DND-41 (cell line): ENCODE results near the gene MAN2A2.

Experiments used
- ATAC-seq: fragments of 200-7000 bp; cut with Tn5 transposase; 3 replicates; pipeline ENCODE4 v1.9.1; 2021; ENCODE audit warnings: low read depth; ENCODE audit not compliant: insufficient read depth
- DNase-seq: peaks from one replicate; pipeline ENCODE4 v3.0.0-alpha.2; 2020
- H2AFZ ChIP-seq: 2 replicates; pipeline ENCODE4 v1.6.0; 2012; ENCODE audit warnings: low read depth, low read length
- H3K27ac ChIP-seq: 2 replicates; pipeline ENCODE4 v1.5.1; 2012; ENCODE audit warnings: low read length, inconsistent platforms
- H3K27me3 ChIP-seq: fragments of 200-600 bp; sonication (generic); 2 replicates; pipeline ENCODE4 v1.6.0; 2012; ENCODE audit warnings: low read length, mild to moderate bottlenecking, inconsistent platforms; ENCODE audit not compliant: insufficient read depth, poor library complexity
- H3K36me3 ChIP-seq: 2 replicates; pipeline ENCODE4 v1.5.1; 2012; ENCODE audit warnings: low read length, inconsistent platforms; ENCODE audit not compliant: insufficient read depth
- H3K4me1 ChIP-seq: 2 replicates; pipeline ENCODE4 v1.5.1; 2012; ENCODE audit warnings: mild to moderate bottlenecking, low read length; ENCODE audit not compliant: insufficient read depth
- H3K4me2 ChIP-seq: 2 replicates; pipeline ENCODE4 v1.6.0; 2012; ENCODE audit warnings: mild to moderate bottlenecking, moderate library complexity, low read length, inconsistent platforms; ENCODE audit not compliant: insufficient read depth
- H3K4me3 ChIP-seq, 2 experiments: fragments of 200-600 bp in 1 of 2; shearing (Covaris generic) in 1 of 2; 2 replicates each; pipeline ENCODE4 v1.5.1; 2012 to 2016; ENCODE audit warnings: inconsistent platforms in 2 of 2, low read length in 2 of 2, mild to moderate bottlenecking in 2 of 2, low read depth in 1 of 2, moderate library complexity in 1 of 2
- H3K79me2 ChIP-seq: 2 replicates; pipeline ENCODE4 v1.6.0; 2012; ENCODE audit warnings: low read length, inconsistent platforms; ENCODE audit not compliant: insufficient read depth
- H3K9ac ChIP-seq: 2 replicates; pipeline ENCODE4 v1.6.0; 2012; ENCODE audit warnings: low read depth, mild to moderate bottlenecking, inconsistent platforms, low read length, moderate library complexity
- H3K9me3 ChIP-seq: 2 replicates; pipeline ENCODE4 v1.5.1; 2012; ENCODE audit warnings: low read length, moderate library complexity, mild to moderate bottlenecking, inconsistent platforms; ENCODE audit not compliant: insufficient read depth, severe bottlenecking
- H4K20me1 ChIP-seq: 2 replicates; pipeline ENCODE4 v1.6.0; 2012; ENCODE audit warnings: low read length; ENCODE audit not compliant: insufficient read depth
- CTCF ChIP-seq: IDR thresholded peaks from 2 replicates; pipeline ENCODE4 v1.5.1; 2012; ENCODE audit warnings: borderline replicate concordance, low read length, moderate library complexity, mild to moderate bottlenecking; ENCODE audit not compliant: poor library complexity, severe bottlenecking; ENCODE audit errors: extremely low read depth
- EZH2 ChIP-seq: IDR thresholded peaks from 3 replicates; pipeline ENCODE4 v1.6.1; 2012; ENCODE audit warnings: borderline replicate concordance, low read depth, mild to moderate bottlenecking, moderate library complexity, low read length, inconsistent platforms; ENCODE audit not compliant: severe bottlenecking

Gene MAN2A2

GRCh38 chr15:90866800-90867199 is 36.3 kb upstream of the MAN2A2 start:
- TF ChIP-seq CTCF (no peak), EZH2 (no peak)
- H3K9ac ChIP-seq, result no peak overlapping the region
- no peak overlapping the region for H3K4me3 ChIP-seq
- DNase-seq (no peak), ATAC-seq (no peak)
- no peaks in the 10 kb centered on the region for H3K9me3 ChIP-seq
- H3K4me1 ChIP-seq, result peaks cover 25% of the 10 kb centered on the region
- no peak overlapping the region for H3K4me2 ChIP-seq
- no peak overlapping the region for H3K27ac ChIP-seq
- H3K79me2 ChIP-seq, result peaks cover 2% of the 10 kb centered on the region; the same call in 1 of the 2 replicates
- no peaks in the 10 kb centered on the region for H3K27me3 ChIP-seq
- H4K20me1 ChIP-seq, result no peaks in the 10 kb centered on the region
- H3K36me3 ChIP-seq, result no peaks in the 10 kb centered on the region
- H2AFZ ChIP-seq, result no peak overlapping the region

- DNase-seq, result no peak
- peak within 1 kb of the TSS; percentile 39; the same call in 1 of the 2 replicates for H2AFZ ChIP-seq
These were observed 34.8 kb upstream of the MAN2A2 start, which contains the start of gene FURIN for GRCh38 chr15:90868261-90868689. Gene FURIN (plus strand): TSS chr15:90868588. CDS start chr15:90875741, 7,153 bp downstream.

GRCh38 chr15:90869140-90869541 is 34.0 kb upstream of the MAN2A2 start:
- TF ChIP-seq EZH2 (no peak), CTCF (no peak)
- no peaks in the 10 kb centered on the region for H3K27me3 ChIP-seq
- H3K4me2 ChIP-seq, result peak overlapping the region; percentile 96; the same call in 1 of the 2 replicates
- peaks cover 39% of the 10 kb centered on the region for H3K4me1 ChIP-seq
- DNase-seq, result no peak
- H4K20me1 ChIP-seq, result peaks cover 6% of the 10 kb centered on the region
- peaks cover 11% of the 10 kb centered on the region for H3K79me2 ChIP-seq
- peak overlapping the region; percentile 26; the same call in 1 of the 2 replicates for H3K9ac ChIP-seq
- H3K9me3 ChIP-seq, result no peaks in the 10 kb centered on the region
- H3K4me3 ChIP-seq, result no peak overlapping the region
- no peaks in the 10 kb centered on the region for H3K36me3 ChIP-seq
- peak overlapping the region; percentile 39; the same call in 1 of the 2 replicates for H2AFZ ChIP-seq
- H3K27ac ChIP-seq, result peak overlapping the region; percentile 53
- ATAC-seq, result no peak

More at GRCh38 chr15:90868261-90868689, 34.8 kb upstream of the MAN2A2 start, which contains the start of gene FURIN:
- Histone ChIP-seq H3K36me3 (no peaks in the 10 kb centered on the region), H3K9me3 (no peaks in the 10 kb centered on the region), H3K9ac (peak within 1 kb of the TSS; percentile 26; the same call in 1 of the 2 replicates), H3K27me3 (no peaks in the 10 kb centered on the region), H3K4me2 (peak within 1 kb of the TSS; percentile 96; the same call in 1 of the 2 replicates), H3K4me1 (peaks cover 39% of the 10 kb centered on the region), H4K20me1 (peaks cover 6% of the 10 kb centered on the region), H3K4me3 (no peak within 1 kb of the TSS), H3K27ac (peak within 1 kb of the TSS; percentile 53), H3K79me2 (peaks cover 8% of the 10 kb centered on the region)
- TF ChIP-seq CTCF, result no peak
- no peak for TF ChIP-seq EZH2
- ATAC-seq, result no peak
